GM12878 (cell line): Measurements from ENCODE around the gene EMB.

Source experiments
- ESRRA ChIP-seq: IDR thresholded peaks from 2 replicates; pipeline ENCODE4 v1.6.1; 2012; ENCODE audit warnings: mild to moderate bottlenecking, low read length, improper control_type of control experiment
- FOXK2 ChIP-seq: fragments of 450-650 bp; IDR thresholded peaks from 2 replicates; pipeline ENCODE4 v1.6.1; 2017; ENCODE audit warnings: mild to moderate bottlenecking, moderate library complexity
- POLR2A ChIP-seq: IDR thresholded peaks from 2 replicates; pipeline ENCODE4 v1.6.1; 2011; ENCODE audit warnings: low read depth, mild to moderate bottlenecking, low read length
- SMC3 ChIP-seq: IDR thresholded peaks from 2 replicates; pipeline ENCODE4 v1.6.1; 2011; ENCODE audit warnings: low read length, improper control_type of control experiment, borderline replicate concordance
- TAF1 ChIP-seq: IDR thresholded peaks from 2 replicates; pipeline ENCODE4 v1.6.1; 2011; ENCODE audit warnings: mild to moderate bottlenecking, low read depth, low read length, borderline replicate concordance

DNA sequence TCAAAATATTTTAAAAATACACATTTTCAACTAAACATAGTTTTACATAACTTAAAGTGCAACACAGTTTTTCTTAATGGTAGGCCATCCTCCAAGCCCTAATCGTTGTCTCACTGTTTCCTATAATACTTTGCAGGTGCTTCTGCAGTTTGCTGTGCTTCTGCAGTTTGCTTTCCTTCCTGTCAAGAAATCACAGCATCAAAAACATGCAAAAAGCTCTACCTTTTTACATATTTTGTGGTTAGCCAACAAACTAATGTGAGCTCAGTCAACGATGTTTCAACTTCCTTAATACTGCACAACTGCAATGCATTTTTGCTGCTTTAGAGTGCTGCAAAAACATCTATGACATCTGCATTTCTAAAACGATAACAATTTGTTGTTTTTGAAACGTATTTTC lies 25.2 kb downstream of the EMB start:
- no peak for TF ChIP-seq TAF1
- TF ChIP-seq SMC3, result no peak
- no peak for TF ChIP-seq POLR2A
- no peak for TF ChIP-seq FOXK2
- TF ChIP-seq ESRRA, result no peak
